Esophagus (tissue), 2 donors: ENCODE results near the gene SEMA5A. TPM values are rescaled to one million over a fixed set of nuclear protein-coding genes. Genes with fewer than 3 reads are reported as not detected.

Experiments used
- H3K27ac ChIP-seq, 2 donors: one replicate each; pipeline ENCODE4 v1.5.1; 2013; ENCODE audit warnings: low read depth in 2 of 2, mild to moderate bottlenecking in 2 of 2, inconsistent platforms in 1 of 2, low read length in 1 of 2, moderate library complexity in 1 of 2
- H3K27me3 ChIP-seq, 2 donors: one replicate each; pipeline ENCODE4 v1.6.1; 2013; ENCODE audit warnings: low read length in 2 of 2, control low read depth in 1 of 2, mild to moderate bottlenecking in 1 of 2; ENCODE audit not compliant: insufficient read depth in 2 of 2, control insufficient read depth in 1 of 2
- H3K36me3 ChIP-seq, 2 donors: one replicate each; pipeline ENCODE4 v1.6.1; 2013; ENCODE audit warnings: low read length in 1 of 2; ENCODE audit not compliant: control insufficient read depth in 2 of 2, insufficient read depth in 2 of 2
- H3K4me1 ChIP-seq, 2 donors: one replicate each; pipeline ENCODE4 v1.6.1; 2013; ENCODE audit warnings: low read length in 1 of 2; ENCODE audit not compliant: control insufficient read depth in 2 of 2, insufficient read depth in 2 of 2
- H3K4me3 ChIP-seq, 2 donors: one replicate each; pipeline ENCODE4 v1.5.1; 2013; ENCODE audit warnings: low read length in 2 of 2, mild to moderate bottlenecking in 2 of 2, low read depth in 1 of 2, moderate library complexity in 1 of 2
- H3K9me3 ChIP-seq, 2 donors: one replicate each; pipeline ENCODE4 v1.6.1; 2013; ENCODE audit warnings: mild to moderate bottlenecking in 2 of 2, low read depth in 1 of 2, low read length in 1 of 2, moderate library complexity in 1 of 2; ENCODE audit not compliant: control insufficient read depth in 2 of 2, insufficient read depth in 1 of 2
- WGBS, 2 donors: extraction: QIAGEN DNeasy Blood & Tissue Kit; methylation state at CpG; one replicate each; pipeline ENCODE4 v1.1.7; 2013; 5-methylcytosine and 5-hydroxymethylcytosine counted together
- polyA plus RNA-seq, 2 donors: library from polyadenylated mRNA; stranded (reverse); fragments of 200-250 nt; gene quantifications; one replicate each; pipeline ENCODE4 v1.2.3, GENCODE V29; 2013
- donor health status: healthy with polysubstance abuse.
- donor health status: Bipolar disorder and iron deficiency.

SEMA5A gene
- polyA plus RNA-seq, 2 donors: 1.3 to 1.9 TPM

DNA sequence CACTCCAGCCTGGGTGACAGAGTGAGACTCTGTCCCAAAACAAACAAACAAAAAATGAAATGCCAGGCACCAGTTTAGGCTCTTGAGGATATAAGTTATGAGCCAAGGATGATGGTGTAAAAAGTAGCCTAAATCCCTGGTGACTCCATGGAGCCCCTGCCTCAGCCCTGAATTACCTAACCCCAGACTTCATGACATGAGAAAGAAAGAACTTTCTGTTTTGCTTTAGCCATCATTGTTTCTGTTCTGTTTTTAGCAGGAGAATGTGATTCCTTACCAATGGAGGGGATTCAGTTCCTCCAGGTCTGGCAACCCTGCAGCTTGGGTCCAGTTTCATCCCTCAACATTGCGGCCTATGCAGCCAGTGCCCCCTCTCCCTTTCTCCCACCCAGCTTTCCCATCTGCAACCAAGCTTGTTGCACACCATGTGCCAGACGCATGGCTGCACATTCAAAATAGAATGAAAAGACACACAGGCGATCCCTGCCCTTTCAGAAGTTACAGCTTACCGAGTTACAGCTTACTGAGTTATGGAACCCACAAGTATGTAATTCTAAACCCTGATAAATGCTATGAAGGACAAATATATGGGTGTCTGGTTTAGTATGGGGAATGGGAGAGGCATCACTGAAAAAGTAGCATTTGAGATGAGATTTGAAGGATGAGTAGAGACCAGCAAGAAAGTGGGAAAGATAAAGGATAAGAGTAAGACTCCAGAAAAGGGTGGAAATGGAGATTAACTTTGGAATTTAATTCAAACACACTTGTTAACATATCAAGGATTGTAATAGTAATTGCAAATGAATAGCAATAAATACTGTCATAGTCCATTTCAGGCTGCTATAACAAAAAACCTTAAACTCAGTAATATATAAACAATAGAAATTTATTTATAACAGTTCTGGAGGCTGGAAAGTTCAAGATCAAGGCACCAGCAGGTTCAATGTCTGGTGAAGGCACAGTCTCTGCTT is 6.0 kb upstream of the SEMA5A start:
- no peak overlapping the region for H3K4me3 ChIP-seq
- peaks cover 0 to 5% of the 10 kb centered on the region in 2 donors for H3K4me1 ChIP-seq
- no peak overlapping the region for H3K27ac ChIP-seq
- no peaks in the 10 kb centered on the region for H3K27me3 ChIP-seq
- no peaks in the 10 kb centered on the region for H3K9me3 ChIP-seq
- H3K36me3 ChIP-seq: peaks cover 7 to 8% of the 10 kb centered on the region in 2 donors
- WGBS, 2 donors: 92 to 93% methylated on average over 4 of the region's 4 CpGs

GRCh38 chr5:9549941-9550340 is 4.1 kb upstream of the SEMA5A start:
- H3K27me3 ChIP-seq: no peaks in the 10 kb centered on the region
- H3K4me3 ChIP-seq: no peak overlapping the region
- H3K9me3 ChIP-seq: no peaks in the 10 kb centered on the region
- H3K4me1 ChIP-seq: peaks cover 0 to 8% of the 10 kb centered on the region in 2 donors
- 88 to 90% methylated on average over 5 of the region's 5 CpGs for WGBS, 2 donors
- H3K36me3 ChIP-seq: peaks cover 7 to 8% of the 10 kb centered on the region in 2 donors
- H3K27ac ChIP-seq: no peak overlapping the region

DNA sequence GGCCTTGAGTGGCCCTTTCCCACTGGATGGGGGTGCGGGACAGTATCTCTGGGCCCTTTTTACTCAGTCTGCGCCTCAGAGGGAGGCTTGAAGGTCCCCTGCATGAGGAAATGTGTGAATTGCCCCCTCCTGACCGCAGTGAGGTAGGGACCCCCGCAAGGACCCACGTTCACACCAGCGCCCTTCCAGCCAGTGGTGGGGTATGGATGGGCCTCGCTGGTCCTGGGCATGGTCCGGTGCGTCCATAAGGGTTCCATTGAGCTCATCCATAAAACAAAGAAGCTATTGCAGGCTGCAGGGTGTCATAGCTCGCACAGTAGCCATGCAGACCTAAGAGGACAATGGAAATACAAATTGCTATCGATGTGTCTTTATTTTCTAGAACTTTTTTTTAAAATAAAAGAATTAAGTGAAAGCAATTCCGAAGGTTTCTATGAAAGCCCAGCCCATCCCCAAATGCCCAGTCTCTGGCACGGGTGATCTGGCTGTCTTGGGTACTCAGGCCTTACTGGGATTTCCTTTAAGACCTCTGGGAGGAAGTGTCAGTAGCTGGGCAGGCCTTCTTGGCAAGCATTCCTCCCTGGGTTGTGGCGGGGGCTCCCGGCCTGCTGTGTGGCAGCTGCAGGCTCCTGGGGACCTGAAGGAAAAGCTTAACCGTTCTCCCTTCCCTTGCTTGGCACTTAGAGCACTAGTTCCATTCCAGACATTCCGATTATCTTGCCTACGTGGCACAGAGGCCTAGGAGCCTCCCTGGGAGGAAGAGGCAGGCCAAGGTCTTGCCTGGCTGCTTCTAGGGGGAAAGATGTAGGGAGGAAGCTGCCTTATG is 1.5 kb upstream of the SEMA5A start:
- 30 to 37% methylated on average over 18 of the region's 18 CpGs for WGBS, 2 donors
- peaks cover 0 to 4% of the 10 kb centered on the region in 2 donors for H3K4me1 ChIP-seq

GRCh38 chr5:9545136-9545991 is 511 bp downstream of the SEMA5A start:
- Histone ChIP-seq H3K36me3 (peaks cover 3 to 6% of the 10 kb centered on the region in 2 donors), H3K27ac (peak overlapping the region; percentile 34 to 55)
- WGBS, 2 donors: 2 to 3% methylated on average over 63 to 82 of the region's 82 CpGs

More for the DNA sequence above, 1.5 kb upstream of the SEMA5A start:
- Histone ChIP-seq H3K36me3 (peaks cover 7 to 8% of the 10 kb centered on the region in 2 donors), H3K27ac (peak overlapping the region; percentile 31 to 89), H3K9me3 (no peaks in the 10 kb centered on the region), H3K4me3 (peak overlapping the region; percentile 60 to 71), H3K27me3 (no peaks in the 10 kb centered on the region)

GRCh38 chr5:9544502-9545135 is 1.3 kb downstream of the SEMA5A start:
- peaks cover 0 to 3% of the 10 kb centered on the region in 2 donors for H3K36me3 ChIP-seq
- H3K4me1 ChIP-seq: peaks cover 0 to 4% of the 10 kb centered on the region in 2 donors
- no peaks in the 10 kb centered on the region for H3K9me3 ChIP-seq
- no peaks in the 10 kb centered on the region for H3K27me3 ChIP-seq
- WGBS, 2 donors: 1 to 2% methylated on average over 45 of the region's 45 CpGs
- peak overlapping the region; percentile 71 to 87 for H3K4me3 ChIP-seq
- H3K27ac ChIP-seq: peak overlapping the region in 1 of 2 donors; percentile 38

More at GRCh38 chr5:9545136-9545991, 511 bp downstream of the SEMA5A start:
- Histone ChIP-seq H3K4me1 (peaks cover 0 to 4% of the 10 kb centered on the region in 2 donors), H3K4me3 (peak overlapping the region; percentile 71 to 87), H3K27me3 (no peaks in the 10 kb centered on the region), H3K9me3 (no peaks in the 10 kb centered on the region)

DNA sequence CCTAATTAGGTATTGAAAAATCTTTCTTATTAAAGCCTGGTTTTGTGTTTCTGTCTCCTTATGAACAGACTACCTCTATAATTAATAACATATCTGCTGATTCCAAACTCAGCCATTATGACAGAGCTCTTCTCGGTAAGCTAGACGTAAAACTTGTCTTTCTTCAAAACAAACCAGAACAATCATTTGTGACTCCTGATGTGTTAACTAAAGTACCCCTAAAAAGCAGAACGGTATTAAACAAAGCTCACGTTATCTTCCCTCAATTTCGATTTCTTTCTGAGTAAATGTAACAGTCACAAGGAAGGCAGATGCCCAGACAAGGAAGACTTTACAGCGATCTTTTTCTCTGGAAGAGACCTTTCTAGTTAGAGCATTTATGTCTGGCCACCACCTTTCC is 1.8 kb downstream of the SEMA5A start:
- Histone ChIP-seq H3K27me3 (no peaks in the 10 kb centered on the region), H3K9me3 (no peaks in the 10 kb centered on the region), H3K4me3 (peak overlapping the region; percentile 32 to 71), H3K27ac (no peak overlapping the region), H3K4me1 (peaks cover 0 to 4% of the 10 kb centered on the region in 2 donors), H3K36me3 (no peaks in the 10 kb centered on the region)
- WGBS, 2 donors: 7 to 15% methylated on average over 6 of the region's 6 CpGs

DNA sequence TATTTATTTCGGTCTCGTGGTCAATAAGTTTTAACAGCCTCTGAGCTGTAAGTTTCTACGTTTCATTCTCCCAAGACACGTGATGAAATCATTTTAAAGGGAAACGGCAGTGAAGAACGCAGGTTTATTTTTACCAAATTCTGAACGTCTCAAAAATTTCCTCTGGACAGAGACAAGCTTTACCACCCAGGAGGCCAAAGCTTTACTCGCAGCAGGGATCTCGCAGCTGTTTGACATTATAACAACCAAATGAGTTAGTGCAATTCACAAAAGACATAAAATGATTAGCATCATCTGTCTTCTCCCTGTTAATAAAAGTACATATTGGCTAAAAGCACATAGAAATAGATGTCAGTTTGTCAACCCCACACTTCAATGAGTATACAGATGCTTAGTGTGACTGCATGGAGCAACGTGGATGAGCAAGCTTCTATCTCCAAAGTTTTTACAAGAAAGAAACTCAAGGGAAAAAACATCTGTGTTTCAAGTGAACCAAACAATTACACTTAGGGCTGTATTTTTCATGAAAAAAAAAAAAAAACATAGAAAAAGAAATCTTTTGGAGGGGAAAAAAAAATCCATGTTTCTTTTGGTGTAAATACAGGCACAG is 2.5 kb downstream of the SEMA5A start:
- Histone ChIP-seq H3K36me3 (no peaks in the 10 kb centered on the region), H3K4me1 (peaks cover 0 to 4% of the 10 kb centered on the region in 2 donors), H3K27me3 (no peaks in the 10 kb centered on the region), H3K27ac (no peak overlapping the region), H3K4me3 (no peak overlapping the region), H3K9me3 (no peaks in the 10 kb centered on the region)
- 72 to 73% methylated on average over 10 of the region's 10 CpGs for WGBS, 2 donors

GRCh38 chr5:9540791-9541190 is 5.1 kb downstream of the SEMA5A start:
- H3K4me1 ChIP-seq: peaks cover 0 to 4% of the 10 kb centered on the region in 2 donors
- H3K27ac ChIP-seq: no peak overlapping the region
- no peaks in the 10 kb centered on the region for H3K36me3 ChIP-seq
- H3K27me3 ChIP-seq: no peaks in the 10 kb centered on the region
- no peak overlapping the region for H3K4me3 ChIP-seq
- 53 to 59% methylated on average over 7 of the region's 7 CpGs for WGBS, 2 donors
- H3K9me3 ChIP-seq: no peaks in the 10 kb centered on the region
